Smooth muscle cell (in vitro differentiated cells): ENCODE results near the gene COX6B2. TPM values are rescaled to one million over a fixed set of nuclear protein-coding genes. Genes with fewer than 3 reads are reported as not detected.

Source experiments
- DNase-seq: peaks from one replicate; lab custom pipeline; 2025; ENCODE audit not compliant: unreplicated experiment; lab: John Stamatoyannopoulos, UW
- H2AFZ ChIP-seq: fragments of 200-600 bp; sonication (generic); 2 replicates; pipeline ENCODE4 v1.6.0; 2016; ENCODE audit warnings: antibody characterized with exemption, low read depth, mild to moderate bottlenecking
- H3F3A ChIP-seq: fragments of 200-600 bp; sonication (generic); 2 replicates; pipeline ENCODE4 v1.6.0; 2017; ENCODE audit warnings: antibody characterized with exemption, low read depth
- H3K27ac ChIP-seq: fragments of 200-600 bp; sonication (generic); 2 replicates; pipeline ENCODE4 v1.5.1; 2016; ENCODE audit warnings: low read depth, mild to moderate bottlenecking
- H3K27me3 ChIP-seq: fragments of 200-600 bp; sonication (generic); 2 replicates; pipeline ENCODE4 v1.6.1; 2016; ENCODE audit warnings: low read depth, mild to moderate bottlenecking
- H3K36me3 ChIP-seq: fragments of 200-600 bp; sonication (generic); 2 replicates; pipeline ENCODE4 v1.5.1; 2016; ENCODE audit warnings: low read depth
- H3K4me1 ChIP-seq: fragments of 200-600 bp; sonication (generic); 2 replicates; pipeline ENCODE4 v1.5.1; 2016; ENCODE audit warnings: low read depth
- H3K4me2 ChIP-seq: fragments of 200-600 bp; sonication (generic); 2 replicates; pipeline ENCODE4 v1.6.0; 2016; ENCODE audit warnings: mild to moderate bottlenecking
- H3K4me3 ChIP-seq: fragments of 200-600 bp; sonication (generic); 2 replicates; pipeline ENCODE4 v1.5.1; 2016; ENCODE audit warnings: mild to moderate bottlenecking
- H3K79me2 ChIP-seq: fragments of 200-600 bp; sonication (generic); 2 replicates; pipeline ENCODE4 v1.6.0; 2016; ENCODE audit warnings: low read depth, mild to moderate bottlenecking
- H3K9ac ChIP-seq: fragments of 200-600 bp; sonication (generic); 2 replicates; pipeline ENCODE4 v1.6.0; 2016; ENCODE audit warnings: low read depth
- H3K9me3 ChIP-seq: fragments of 200-600 bp; sonication (generic); replicated peaks from 2 replicates; pipeline ENCODE4 v1.5.1; 2016; ENCODE audit warnings: low read depth
- H4K20me1 ChIP-seq: fragments of 200-600 bp; sonication (generic); 2 replicates; pipeline ENCODE4 v1.6.0; 2016; ENCODE audit warnings: low read depth
- CTCF ChIP-seq: fragments of 200-600 bp; sonication (generic); IDR thresholded peaks from 2 replicates; pipeline ENCODE4 v1.5.1; 2017; ENCODE audit warnings: borderline replicate concordance, mild to moderate bottlenecking, antibody characterized with exemption; ENCODE audit not compliant: insufficient read depth, poor library complexity, severe bottlenecking
- WGBS: methylation state at CpG from one replicate; pipeline ENCODE4 v1.1.7; 2016; ENCODE audit warnings: low lambda C conversion rate; 5-methylcytosine and 5-hydroxymethylcytosine counted together
- polyA plus RNA-seq: library from polyadenylated mRNA; unstranded; fragments of >200 nt; fragmentation: Nextera tagmentation; extraction: Ambion mirVana; gene quantifications from 2 replicates; pipeline ENCODE4 v1.2.1, GENCODE V29; 2016
- total RNA-seq: library from RNA; depleted of rRNA; stranded (reverse); fragments of >200 nt; gene quantifications from 2 replicates; pipeline ENCODE4 v1.2.3, GENCODE V29; 2014

COX6B2 gene
- total and polyA plus RNA-seq, 2 experiments from 2014 or later = 0.18 to 1.7 TPM

DNA sequence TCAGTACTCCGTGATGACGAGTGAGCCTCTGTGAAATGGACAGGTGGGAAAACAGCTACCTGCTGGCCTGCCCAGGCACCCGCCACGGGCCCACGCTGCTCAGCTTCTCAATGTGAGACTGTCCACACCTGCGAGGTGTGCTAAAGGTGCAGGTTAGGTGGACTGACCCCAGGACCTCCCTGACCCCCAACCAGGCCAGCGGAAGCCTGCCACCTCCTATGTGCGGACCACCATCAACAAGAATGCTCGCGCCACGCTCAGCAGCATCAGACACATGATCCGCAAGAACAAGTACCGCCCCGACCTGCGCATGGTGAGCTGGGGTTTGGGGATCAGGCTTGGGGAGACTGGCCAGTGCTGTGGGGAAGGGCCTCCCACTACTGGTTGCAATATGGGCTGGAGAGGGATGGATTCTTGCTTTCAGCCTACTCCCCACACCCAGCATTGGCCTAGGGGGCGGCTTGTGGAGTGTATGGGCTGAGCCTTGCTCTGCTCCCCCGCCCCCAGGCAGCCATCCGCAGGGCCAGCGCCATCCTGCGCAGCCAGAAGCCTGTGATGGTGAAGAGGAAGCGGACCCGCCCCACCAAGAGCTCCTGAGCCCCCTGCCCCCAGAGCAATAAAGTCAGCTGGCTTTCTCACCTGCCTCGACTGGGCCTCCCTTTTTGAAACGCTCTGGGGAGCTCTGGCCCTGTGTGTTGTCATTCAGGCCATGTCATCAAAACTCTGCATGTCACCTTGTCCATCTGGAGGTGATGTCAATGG is 33.4 kb upstream of the COX6B2 start:
- H3K27ac ChIP-seq = no peak overlapping the region
- H3K36me3 ChIP-seq = no peaks in the 10 kb centered on the region
- H3K4me3 ChIP-seq = peak overlapping the region; percentile 85
- TF ChIP-seq CTCF = no peak
- no peak overlapping the region for H2AFZ ChIP-seq
- peaks cover 47% of the 10 kb centered on the region for H3K79me2 ChIP-seq
- H3F3A ChIP-seq = peaks cover 9% of the 10 kb centered on the region
- peak overlapping the region; percentile 93 for H3K4me2 ChIP-seq
- no peaks in the 10 kb centered on the region for H3K9me3 ChIP-seq
- no peak overlapping the region for H3K9ac ChIP-seq
- DNase-seq = no peak
- H3K4me1 ChIP-seq = peaks cover 32% of the 10 kb centered on the region
- WGBS = 94% methylated on average over 20 of the region's 24 CpGs
- H3K27me3 ChIP-seq = no peaks in the 10 kb centered on the region
- H4K20me1 ChIP-seq = peaks cover 72% of the 10 kb centered on the region

DNA sequence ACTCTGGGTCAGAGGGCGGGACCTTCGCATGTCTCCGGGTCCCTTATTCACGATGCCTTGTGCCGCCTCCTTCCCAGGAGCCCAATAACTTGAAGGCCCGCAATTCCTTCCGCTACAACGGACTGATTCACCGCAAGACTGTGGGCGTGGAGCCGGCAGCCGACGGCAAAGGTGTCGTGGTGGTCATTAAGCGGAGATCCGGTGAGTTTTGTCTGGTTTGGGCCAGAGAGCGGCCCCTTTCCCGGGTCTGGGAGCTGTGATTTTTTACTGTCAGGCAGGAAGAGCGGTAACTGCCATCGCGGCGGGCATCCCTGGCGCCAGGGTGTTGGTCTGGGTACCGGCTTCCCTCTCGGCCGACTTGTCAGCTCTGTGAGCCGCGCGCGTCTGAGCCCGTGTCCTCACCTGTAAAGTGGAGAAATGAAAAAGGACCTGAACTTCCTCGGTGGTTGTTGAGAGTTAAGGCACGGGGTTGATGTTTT is 32.0 kb upstream of the COX6B2 start:
- H3K27me3 ChIP-seq = no peaks in the 10 kb centered on the region
- H4K20me1 ChIP-seq = peaks cover 58% of the 10 kb centered on the region
- no peaks in the 10 kb centered on the region for H3K9me3 ChIP-seq
- no peak for DNase-seq
- peak overlapping the region; percentile 85 for H3K4me3 ChIP-seq
- peak overlapping the region; percentile 93 for H3K4me2 ChIP-seq
- H3K9ac ChIP-seq = peak overlapping the region; percentile 92
- peaks cover 33% of the 10 kb centered on the region for H3K4me1 ChIP-seq
- peaks cover 9% of the 10 kb centered on the region for H3F3A ChIP-seq
- H3K27ac ChIP-seq = peak overlapping the region; percentile 90
- no peak for TF ChIP-seq CTCF
- H2AFZ ChIP-seq = no peak overlapping the region
- WGBS = 5% methylated on average over 32 of the region's 33 CpGs
- H3K36me3 ChIP-seq = no peaks in the 10 kb centered on the region
- peaks cover 40% of the 10 kb centered on the region for H3K79me2 ChIP-seq

- peak; percentile 84 for DNase-seq
These were observed 31.4 kb upstream of the COX6B2 start, which contains the start of gene RPL28 for GRCh38 chr19:55385724-55386492. TSS of gene RPL28 (plus strand) at chr19:55385932. CDS start at chr19:55386358, 426 bp downstream.

More at GRCh38 chr19:55385724-55386492, 31.4 kb upstream of the COX6B2 start, which contains the start of gene RPL28:
- Histone ChIP-seq H3K79me2 (peaks cover 39% of the 10 kb centered on the region), H4K20me1 (peaks cover 51% of the 10 kb centered on the region), H3K9ac (peak within 1 kb of the TSS; percentile 92), H3F3A (peaks cover 9% of the 10 kb centered on the region), H3K27me3 (no peaks in the 10 kb centered on the region), H3K4me2 (peak within 1 kb of the TSS; percentile 93), H3K4me3 (peak within 1 kb of the TSS; percentile 85), H2AFZ (peak within 1 kb of the TSS; percentile 89), H3K4me1 (peaks cover 33% of the 10 kb centered on the region), H3K36me3 (no peaks in the 10 kb centered on the region), H3K9me3 (no peaks in the 10 kb centered on the region), H3K27ac (peak within 1 kb of the TSS; percentile 90)
- 1% methylated on average over 68 of the region's 68 CpGs for WGBS
- TF ChIP-seq CTCF = no peak
